GM18519 (cell line): Measurements from ENCODE around the gene CATSPER4.
"Not testable (repeated sequence)": the region's sequence is repeated elsewhere in the genome, so short reads cannot be mapped to it uniquely, and the experiment has no call there.

Experiments
- ATAC-seq: cut with Tn5 transposase; IDR thresholded peaks from one replicate; pipeline ENCODE4 v1.9.1; 2021; ENCODE audit warnings: mild to moderate bottlenecking, moderate library complexity; ENCODE audit not compliant: unreplicated experiment, low FRiP score

The CATSPER4 gene

GRCh38 chr1:26189331-26189730, 1.1 kb upstream of the CATSPER4 start:
- ATAC-seq = no peak

DNA sequence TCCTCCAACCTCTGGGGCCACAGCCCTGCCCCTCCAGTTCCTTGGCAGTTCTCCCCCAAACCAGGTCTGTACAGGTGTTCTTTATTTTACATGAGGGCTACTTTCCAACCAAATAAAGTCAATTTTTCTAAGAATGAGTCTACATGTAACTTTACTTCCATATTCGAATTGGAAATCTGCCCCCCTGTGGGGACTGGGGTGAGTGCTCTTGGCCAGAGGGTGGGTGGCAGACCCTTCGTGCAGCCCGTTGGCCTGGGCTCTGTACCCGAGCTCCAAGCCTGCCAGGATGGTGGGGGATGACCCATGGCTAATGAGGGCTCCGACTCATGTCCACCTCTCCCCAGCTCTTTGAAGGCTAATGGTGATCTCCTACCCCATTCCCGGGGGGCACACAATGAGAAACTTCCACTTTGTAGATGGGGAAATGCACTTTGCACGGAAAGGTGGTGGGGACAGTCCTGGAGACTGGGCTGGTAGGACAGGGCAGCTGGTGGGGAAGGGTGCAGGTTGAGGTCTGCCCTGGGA, 589 bp upstream of the CATSPER4 start:
- no peak for ATAC-seq

GRCh38 chr1:26191739-26192138, 1.3 kb downstream of the CATSPER4 start:
- ATAC-seq = no peak

- no peak for ATAC-seq
These were observed 5.4 kb downstream of the CATSPER4 start for GRCh38 chr1:26195805-26196204.

DNA sequence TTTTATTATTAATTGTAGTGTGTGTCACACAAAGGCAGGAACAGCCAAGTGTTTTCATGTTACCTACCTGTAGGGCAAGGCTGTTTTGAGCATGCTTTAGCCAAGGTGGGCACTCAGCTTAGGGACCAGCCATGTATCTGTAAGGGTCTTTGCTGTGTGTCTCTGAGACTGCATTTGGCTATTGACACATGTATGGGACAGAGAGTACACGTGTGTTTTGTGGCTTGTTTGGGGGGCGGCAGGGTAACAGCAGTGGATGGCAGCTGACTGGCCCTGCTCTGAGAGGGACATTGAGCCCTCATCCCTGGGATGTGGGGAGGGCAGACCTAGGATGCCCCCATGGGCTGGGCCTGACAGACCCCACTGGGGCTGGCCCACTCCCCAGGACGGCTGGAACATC, 6.9 kb downstream of the CATSPER4 start:
- no peak for ATAC-seq

GRCh38 chr1:26197813-26198212, 7.4 kb downstream of the CATSPER4 start:
- ATAC-seq = no peak

- ATAC-seq = no peak
These were observed 10.0 kb downstream of the CATSPER4 start for GRCh38 chr1:26200413-26200812.

DNA sequence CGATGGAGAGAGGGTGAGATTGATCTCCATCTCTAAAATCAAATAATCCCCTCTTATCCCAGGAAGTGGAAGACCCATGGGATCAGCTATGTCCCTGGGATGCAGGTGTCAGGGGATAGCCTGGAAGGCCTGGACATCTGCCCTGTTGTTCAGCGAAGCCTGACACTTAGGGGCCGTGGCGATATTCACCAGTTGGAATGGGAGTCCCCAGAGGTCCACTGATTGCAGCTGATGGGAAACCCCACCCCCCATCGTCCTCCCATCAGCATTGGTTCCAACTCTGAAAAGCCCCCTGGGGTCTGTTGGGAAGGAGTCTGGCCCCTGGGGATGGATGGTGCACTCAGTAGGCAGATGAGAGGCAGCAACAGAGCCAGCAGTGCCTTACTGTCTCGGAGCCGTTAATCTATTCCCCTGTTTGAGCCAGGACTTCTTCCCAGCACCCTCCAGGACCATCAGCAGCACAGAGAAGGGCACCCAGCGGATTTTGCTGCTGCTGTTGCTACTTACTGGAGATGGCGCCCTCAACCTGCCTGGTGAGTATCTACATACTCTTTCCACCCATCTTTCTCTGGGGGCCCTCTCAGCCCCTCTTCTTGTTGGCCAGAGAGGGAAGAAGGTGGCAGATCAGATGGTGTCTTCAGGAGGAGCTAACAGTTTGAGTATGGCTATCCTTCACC, 13.4 kb downstream of the CATSPER4 start:
- no peak for ATAC-seq

DNA sequence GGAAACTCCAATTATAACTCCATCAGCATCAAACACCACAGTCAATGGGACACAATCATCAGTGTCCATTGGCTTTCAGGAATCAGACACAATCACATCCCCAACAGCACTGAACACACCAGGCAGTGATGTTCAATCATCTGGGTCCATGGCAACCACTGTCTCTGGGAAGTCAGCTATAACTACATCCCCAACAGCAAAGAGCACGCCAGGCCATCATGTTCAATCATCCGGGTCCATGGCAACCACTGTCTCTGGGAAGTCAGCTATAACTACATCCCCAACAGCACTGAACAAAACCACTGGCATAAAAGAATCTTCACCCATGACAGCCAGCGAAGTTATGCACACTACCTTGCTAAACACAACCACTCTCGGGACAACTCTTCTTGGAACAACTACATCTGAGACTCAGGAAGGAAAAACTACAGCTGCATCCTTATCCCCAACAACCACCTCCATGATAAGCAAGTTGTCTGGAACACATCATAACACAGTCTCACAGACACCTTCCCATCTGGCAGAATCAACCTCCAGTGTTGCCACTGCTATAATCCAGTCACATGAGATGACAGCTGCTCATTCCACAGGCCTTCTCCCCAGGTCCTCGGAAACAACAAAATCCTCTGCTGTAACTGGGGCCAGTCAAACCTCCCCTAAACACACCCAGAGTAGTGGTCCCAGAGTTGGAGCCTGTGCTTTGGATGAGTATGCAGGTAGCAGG, 19.9 kb downstream of the CATSPER4 start:
- no peak for ATAC-seq

- ATAC-seq = no peak
These were observed 22.3 kb downstream of the CATSPER4 start for GRCh38 chr1:26212726-26213125.

DNA sequence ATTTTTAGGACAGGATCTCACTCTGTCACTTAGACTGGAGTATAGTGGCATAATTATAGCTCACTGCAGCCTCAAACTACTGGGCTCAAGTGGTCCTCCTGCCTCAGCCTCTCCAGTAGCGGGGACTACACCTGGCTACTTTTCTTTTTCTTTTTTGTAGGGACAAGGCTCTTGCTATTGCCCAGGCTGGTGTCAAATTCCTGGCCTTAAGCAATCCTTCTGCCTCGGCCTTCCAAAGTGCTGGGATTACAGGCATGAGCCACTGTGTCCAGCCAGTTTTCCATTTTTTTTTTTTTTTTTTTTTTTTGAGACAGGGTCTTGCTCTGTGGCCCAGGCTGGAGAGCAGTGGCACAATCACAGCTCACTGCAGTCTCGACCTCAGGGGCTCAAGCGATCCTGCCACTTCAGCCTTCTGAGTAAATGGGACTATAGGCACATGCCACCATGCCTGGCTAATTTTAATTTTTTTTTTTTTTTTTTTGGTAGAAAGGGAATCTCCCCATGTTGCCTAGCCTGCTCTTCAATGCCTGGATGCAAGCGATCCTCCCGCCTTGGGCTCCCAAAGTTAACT, 23.0 kb downstream of the CATSPER4 start:
- no peak for ATAC-seq

GRCh38 chr1:26215246-26215645, 24.8 kb downstream of the CATSPER4 start:
- ATAC-seq = no peak

DNA sequence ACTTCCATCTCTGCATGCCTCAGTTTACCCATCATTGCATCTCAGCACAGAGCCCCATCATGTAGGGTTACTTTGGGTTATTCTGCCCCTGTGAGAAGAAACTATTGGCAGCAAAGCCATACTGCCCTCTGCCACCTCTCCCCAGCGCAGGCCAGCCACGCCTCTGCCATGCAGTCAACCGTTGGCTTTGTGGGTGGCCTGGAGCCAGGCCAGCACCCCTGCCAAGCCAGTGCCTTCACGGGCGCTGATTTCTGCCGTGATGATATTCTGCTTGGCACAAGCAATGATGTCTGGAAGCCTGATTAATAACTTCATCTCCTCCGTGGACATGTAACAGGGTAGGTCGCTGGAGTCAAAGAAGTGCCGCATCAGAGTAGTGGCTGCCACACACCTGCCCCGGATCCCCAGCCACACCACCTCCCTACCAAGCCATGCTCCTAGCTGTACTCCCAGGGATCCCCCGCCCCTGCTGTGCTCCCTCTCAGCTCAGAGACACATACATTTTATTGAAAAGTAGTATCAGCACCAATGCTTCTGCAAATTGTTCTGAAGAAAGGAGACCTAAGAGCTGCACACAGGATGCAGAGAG, 28.6 kb downstream of the CATSPER4 start:
- no peak for ATAC-seq

DNA sequence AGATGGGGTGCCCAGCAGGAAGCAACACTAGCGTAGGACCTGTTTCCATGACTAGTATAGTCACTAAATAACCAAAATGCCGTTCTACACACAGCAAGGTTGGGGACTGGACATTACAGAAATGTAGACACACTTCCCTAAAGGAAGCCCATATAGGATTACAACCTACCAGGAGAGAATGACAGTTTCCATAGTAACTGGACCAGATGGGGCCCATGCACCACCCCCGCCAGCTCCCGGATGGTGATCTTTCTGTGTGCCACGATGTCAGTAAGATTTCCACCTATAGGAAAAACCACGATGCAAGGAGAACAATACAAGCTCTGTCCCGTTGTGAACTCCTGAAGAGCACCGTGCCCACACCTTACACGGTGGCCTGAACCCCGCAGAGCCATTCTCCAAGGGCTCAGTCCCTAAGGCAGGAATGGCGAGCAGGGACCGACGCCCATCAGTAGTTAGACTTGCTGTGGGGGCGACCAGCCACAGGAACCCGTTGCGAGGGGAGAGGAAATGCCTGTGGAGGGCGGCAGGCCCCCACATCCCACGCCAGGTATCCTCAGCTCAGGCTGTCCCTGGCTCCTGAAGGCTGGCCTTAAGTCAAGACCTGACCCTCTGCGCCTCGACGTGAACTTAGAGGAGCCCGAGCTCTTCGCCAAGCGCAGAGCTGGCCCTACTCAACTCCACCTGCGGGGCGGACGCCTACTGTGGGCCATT, 30.0 kb downstream of the CATSPER4 start:
- no peak for ATAC-seq

- ATAC-seq = no peak
These were observed 30.7 kb downstream of the CATSPER4 start for GRCh38 chr1:26221094-26221493.

DNA sequence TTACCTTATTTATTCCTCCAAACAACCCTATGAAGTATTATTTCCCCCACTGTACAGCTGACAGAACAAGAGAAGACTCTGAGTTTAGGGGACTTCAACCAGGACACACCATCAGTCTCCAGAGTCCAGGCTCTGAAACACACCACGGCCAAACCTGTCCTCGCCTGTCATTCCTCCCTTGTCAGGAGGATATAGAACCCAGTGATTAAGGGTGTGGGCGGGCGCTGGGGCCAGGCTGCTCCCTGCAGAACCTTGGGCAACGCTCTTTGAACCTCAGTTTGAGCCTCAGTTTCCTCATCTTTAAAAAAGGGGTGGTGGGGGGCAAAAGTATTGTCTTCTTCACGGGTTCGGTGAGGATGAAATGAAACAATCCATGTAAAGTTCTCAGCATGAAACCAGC, 34.2 kb downstream of the CATSPER4 start:
- ATAC-seq = no peak

GRCh38 chr1:26225033-26225831, 34.8 kb downstream of the CATSPER4 start:
- no peak for ATAC-seq

DNA sequence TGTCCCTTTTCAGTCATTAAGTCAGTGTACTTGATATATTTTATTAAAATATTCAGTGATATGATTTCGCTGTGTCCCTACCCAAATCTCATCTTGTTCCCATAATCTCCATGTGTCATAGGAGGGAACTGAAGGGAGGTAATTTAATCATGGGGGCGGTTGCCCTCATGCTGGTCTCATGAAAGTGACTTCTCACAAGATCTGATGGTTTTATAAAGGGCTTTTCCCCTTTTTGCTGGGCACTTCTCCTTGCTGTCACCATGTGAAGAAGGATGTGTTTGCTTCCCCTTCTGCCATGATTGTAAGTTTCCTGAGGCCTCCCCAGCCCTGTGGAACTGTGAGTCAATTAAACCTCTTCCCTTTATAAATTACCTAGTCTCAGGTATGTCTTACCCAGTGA, 40.3 kb downstream of the CATSPER4 start:
- ATAC-seq = not testable (repeated sequence)

DNA sequence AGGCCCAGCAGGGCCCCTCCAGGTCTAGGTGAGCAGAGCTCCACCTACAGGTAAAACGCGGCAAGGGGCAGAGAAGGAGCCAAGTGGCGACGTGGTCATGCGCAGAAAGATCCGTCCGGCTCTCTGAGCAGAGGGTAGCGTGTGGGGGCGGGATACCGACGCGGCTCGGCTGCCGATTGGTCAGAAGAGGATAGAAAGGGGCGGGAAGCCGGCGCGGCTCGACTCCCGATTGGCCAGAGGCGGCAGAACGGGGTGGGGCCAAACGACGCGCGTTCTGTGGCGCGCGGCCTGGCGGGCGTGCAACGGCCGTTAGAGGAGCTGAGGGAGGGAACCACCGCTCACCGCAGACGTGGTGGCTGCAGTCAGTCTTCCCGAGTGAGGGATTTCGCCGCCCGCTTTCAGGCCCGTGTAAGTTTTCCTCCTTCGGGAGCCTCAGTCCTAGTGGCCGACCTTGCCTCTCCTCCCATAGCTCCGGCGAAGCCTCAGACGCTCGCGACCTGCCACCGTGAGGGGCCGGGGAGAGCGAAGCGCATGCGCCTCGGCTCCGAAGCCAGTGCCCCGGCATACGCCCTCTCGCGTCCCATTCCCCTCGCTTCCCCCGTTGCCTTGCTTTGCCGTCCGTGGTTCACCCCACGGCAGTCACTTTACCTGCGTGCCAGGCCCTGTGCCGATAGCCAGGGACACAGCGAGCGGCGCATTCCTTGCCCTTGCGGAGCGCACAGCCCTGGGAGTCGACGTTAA, 43.7 kb downstream of the CATSPER4 start, which contains the start of gene CEP85:
CEP85 (plus strand) TSS at position 298 of the 741 bp plus-strand sequence. CDS start 5,584 bp downstream, outside the sequence.
- peak; percentile 81 for ATAC-seq
